Neutrophil (primary cell): ENCODE data around the gene PADI1.
A peak's percentile ranks its signal among the peaks of the same experiment; 100 is the strongest.

Experiments used
- H3K27ac ChIP-seq: fragments of 200-600 bp; sonication (generic); 2 replicates; pipeline ENCODE4 v1.5.1; 2016; ENCODE audit warnings: mild to moderate bottlenecking, moderate library complexity
- H3K27me3 ChIP-seq: fragments of 200-600 bp; sonication (generic); 2 replicates; pipeline ENCODE4 v1.6.0; 2016; ENCODE audit warnings: mild to moderate bottlenecking
- H3K36me3 ChIP-seq: fragments of 200-600 bp; sonication (generic); 2 replicates; pipeline ENCODE4 v1.5.1; 2017
- H3K4me1 ChIP-seq, 2 experiments: fragments of 200-600 bp in 1 of 2; sonication (generic) in 1 of 2; 1 replicate in 1 of 2; 2 replicates in 1 of 2; pipeline versions ENCODE4 v1.5.1 to v1.6.1; 2013 to 2016; ENCODE audit warnings: low read depth in 1 of 2, low read length in 1 of 2, mild to moderate bottlenecking in 1 of 2, moderate library complexity in 1 of 2; ENCODE audit not compliant: control insufficient read depth in 1 of 2, insufficient read depth in 1 of 2
- H3K4me3 ChIP-seq, 2 experiments: fragments of 200-600 bp in 1 of 2; sonication (generic) in 1 of 2; 1 replicate in 1 of 2; 2 replicates in 1 of 2; pipeline ENCODE4 v1.5.1; 2013 to 2016; ENCODE audit warnings: low read depth in 1 of 2, low read length in 1 of 2, mild to moderate bottlenecking in 1 of 2, moderate library complexity in 1 of 2
- H3K9me3 ChIP-seq: fragments of 200-600 bp; sonication (generic); 2 replicates; pipeline ENCODE4 v1.5.1; 2016
- TF ChIP-seq, protein P1 (sequence below): fragments of 200-600 bp; sonication (generic); IDR thresholded peaks from 2 replicates; pipeline ENCODE4 v1.5.1; 2016; ENCODE audit warnings: antibody characterized with exemption

The PADI1 gene

DNA sequence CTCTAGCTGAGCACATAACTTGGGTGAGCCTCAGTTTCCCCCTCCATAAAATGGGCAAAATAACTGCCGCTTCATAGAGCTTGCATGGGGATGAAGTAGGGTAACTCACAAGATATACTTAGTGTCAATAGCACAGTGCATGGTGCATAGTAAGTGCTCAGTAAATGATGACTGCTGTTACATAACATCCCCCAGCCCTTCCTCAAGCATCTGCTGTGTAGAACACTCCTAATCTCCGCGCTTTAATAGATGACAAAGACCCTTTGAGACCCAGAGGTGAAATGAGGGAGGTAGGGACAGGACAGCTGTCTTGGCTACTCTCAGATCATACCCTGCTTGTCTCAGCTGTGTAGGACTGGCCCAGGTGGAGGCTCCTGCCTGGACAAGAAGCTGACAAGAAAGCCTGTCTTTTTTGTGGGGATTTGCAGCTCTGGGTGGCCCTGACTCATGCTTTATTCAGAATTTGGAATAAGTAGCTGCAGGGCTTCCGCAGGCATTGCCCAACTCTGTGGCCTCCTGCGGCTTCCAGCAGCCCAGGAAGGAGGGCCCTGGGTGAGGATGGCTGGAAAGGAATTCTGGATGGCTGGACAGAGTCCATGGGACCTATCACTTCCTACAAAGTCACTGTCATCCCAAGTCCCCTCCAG lies 82.3 kb downstream of the PADI1 start:
- no peaks in the 10 kb centered on the region for H3K36me3 ChIP-seq
- peaks cover 61% of the 10 kb centered on the region in 2 experiments for H3K4me1 ChIP-seq
- H3K27me3 ChIP-seq, result no peaks in the 10 kb centered on the region
- H3K27ac ChIP-seq, result peak overlapping the region; percentile 81
- no peaks in the 10 kb centered on the region for H3K9me3 ChIP-seq
- peak overlapping the region; percentile 15 to 41 for H3K4me3 ChIP-seq
- TF ChIP-seq, protein P1, sequence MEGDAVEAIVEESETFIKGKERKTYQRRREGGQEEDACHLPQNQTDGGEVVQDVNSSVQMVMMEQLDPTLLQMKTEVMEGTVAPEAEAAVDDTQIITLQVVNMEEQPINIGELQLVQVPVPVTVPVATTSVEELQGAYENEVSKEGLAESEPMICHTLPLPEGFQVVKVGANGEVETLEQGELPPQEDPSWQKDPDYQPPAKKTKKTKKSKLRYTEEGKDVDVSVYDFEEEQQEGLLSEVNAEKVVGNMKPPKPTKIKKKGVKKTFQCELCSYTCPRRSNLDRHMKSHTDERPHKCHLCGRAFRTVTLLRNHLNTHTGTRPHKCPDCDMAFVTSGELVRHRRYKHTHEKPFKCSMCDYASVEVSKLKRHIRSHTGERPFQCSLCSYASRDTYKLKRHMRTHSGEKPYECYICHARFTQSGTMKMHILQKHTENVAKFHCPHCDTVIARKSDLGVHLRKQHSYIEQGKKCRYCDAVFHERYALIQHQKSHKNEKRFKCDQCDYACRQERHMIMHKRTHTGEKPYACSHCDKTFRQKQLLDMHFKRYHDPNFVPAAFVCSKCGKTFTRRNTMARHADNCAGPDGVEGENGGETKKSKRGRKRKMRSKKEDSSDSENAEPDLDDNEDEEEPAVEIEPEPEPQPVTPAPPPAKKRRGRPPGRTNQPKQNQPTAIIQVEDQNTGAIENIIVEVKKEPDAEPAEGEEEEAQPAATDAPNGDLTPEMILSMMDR, result no peak

DNA sequence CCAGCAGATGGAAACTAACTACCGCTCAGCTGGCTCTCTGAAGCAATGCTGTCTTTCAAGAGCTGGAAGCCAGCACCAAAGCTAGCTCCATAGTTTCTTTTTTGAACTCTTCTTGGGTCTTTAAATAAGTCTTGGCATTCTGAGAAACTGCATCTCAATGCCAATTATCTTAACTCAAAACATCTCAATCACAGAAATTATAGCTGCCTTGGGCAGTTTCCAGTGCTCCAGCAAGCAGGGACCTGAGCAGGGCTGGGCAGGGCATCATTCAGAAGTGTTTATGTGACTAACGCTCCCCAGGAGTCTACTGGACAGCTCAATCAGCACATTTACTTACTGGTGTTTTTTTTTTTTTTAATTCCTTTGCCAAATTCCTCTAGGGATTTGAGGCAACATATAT lies 84.8 kb downstream of the PADI1 start:
- Histone ChIP-seq H3K27ac (no peak overlapping the region), H3K9me3 (no peaks in the 10 kb centered on the region), H3K4me3 (no peak overlapping the region), H3K27me3 (no peaks in the 10 kb centered on the region), H3K36me3 (no peaks in the 10 kb centered on the region), H3K4me1 (peaks cover 39 to 45% of the 10 kb centered on the region in 2 experiments)
- TF ChIP-seq, protein P1, result no peak

DNA sequence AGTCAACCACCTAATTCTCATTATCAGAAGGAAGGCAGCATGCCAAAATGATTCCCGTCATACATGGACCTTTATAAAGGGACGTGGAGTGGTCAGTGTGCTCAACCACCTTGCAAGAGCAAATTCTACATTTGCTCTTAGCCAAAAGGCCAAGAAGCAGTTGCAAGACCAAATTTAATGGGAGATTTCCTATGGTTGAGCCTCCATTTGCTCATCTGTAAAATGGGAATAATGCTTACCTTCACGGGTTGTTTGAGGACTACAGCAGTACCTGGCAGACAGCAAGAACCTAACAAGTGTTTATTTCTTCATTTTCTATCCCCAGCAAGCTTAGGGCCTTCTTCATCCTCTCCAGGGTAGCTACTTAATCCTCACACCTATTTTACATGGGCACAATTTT lies 85.6 kb downstream of the PADI1 start:
- no peak overlapping the region for H3K27ac ChIP-seq
- no peaks in the 10 kb centered on the region for H3K36me3 ChIP-seq
- peaks cover 36 to 42% of the 10 kb centered on the region in 2 experiments for H3K4me1 ChIP-seq
- TF ChIP-seq, protein P1, result no peak
- no peaks in the 10 kb centered on the region for H3K9me3 ChIP-seq
- no peak overlapping the region for H3K4me3 ChIP-seq
- no peaks in the 10 kb centered on the region for H3K27me3 ChIP-seq

DNA sequence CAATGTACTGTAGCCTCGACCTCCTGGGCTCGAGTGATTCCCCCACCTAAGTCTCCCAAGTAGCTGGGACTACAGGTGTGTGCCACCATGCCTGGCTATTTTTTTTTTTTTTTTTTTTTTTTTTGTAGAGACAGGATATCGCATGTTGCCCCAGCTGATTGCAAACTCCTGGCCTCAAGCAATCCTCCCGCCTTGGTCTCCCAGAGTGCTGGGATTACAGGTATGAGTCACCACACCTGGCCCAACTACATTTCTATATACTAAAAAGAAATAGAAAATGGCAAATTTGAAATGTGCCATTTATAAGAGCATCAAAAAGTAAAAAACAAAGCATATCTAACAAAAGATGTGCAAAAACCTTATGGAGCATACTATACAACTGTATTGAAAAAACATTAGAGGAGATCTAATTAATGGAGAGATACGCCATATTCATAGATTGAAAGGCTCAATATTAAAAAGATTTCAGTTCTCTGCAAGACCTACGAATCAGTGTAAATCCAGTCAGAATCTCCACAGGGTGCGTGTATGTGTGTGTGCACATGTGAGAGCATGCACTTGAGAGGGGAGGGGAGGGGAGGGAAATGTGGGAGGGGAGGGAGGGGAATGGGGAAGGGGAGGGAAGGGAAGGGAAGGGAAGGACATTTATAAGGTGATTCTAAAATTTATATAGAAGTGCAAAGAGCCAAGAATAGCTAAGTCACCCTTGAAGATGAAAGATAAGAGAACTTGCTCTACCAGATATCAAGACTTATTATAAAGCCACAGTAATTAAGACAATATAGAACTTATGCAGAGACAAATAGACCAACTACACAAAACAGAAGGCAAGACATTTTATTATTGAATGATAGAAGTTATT lies 87.6 kb downstream of the PADI1 start:
- H3K4me3 ChIP-seq, result no peak overlapping the region
- H3K9me3 ChIP-seq, result no peaks in the 10 kb centered on the region
- no peak overlapping the region for H3K27ac ChIP-seq
- TF ChIP-seq, protein P1, result no peak
- no peaks in the 10 kb centered on the region for H3K27me3 ChIP-seq
- peaks cover 28 to 35% of the 10 kb centered on the region in 2 experiments for H3K4me1 ChIP-seq
- H3K36me3 ChIP-seq, result no peaks in the 10 kb centered on the region

DNA sequence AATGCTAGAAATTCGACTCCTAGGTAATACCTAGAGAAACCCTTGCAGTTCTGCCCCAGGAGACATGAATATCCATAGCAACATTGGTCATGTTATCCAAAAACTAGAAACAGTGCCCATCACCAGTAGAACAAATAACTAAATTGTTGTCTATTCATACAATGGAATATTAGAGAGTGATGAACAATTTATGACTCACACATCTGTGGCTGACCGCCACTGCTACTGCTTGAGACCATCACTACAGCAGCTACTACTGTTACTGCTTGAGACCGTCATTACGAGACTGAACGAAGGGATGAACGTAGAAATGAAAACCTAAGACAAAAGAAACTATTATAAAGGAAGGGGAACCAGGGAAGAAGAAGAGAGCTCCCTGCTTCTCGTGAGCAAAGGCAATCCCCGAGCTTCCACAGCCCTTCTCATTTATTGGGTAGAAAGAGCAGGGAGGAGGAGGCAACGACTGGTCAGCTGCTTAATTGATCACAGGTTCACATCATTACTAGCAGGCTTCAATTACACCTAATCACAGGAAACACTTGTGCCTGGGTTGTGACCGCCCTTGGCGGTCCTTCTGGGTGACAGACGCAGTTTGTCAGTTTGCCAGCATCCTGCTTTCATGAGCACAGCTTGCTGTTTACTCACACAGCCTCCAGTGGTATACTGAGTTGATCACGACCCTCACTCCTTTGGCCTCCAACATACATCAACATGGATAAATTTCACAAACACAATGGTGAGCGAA lies 88.9 kb downstream of the PADI1 start:
- H3K27ac ChIP-seq, result peak overlapping the region; percentile 2
- H3K9me3 ChIP-seq, result no peaks in the 10 kb centered on the region
- TF ChIP-seq, protein P1, result no peak
- no peaks in the 10 kb centered on the region for H3K27me3 ChIP-seq
- H3K4me1 ChIP-seq, result peaks cover 22 to 25% of the 10 kb centered on the region in 2 experiments
- H3K36me3 ChIP-seq, result no peaks in the 10 kb centered on the region
- no peak overlapping the region for H3K4me3 ChIP-seq
